Activated T-helper 1 cell treated with anti-CD3 and anti-CD28 coated beads, Interleukin-2, amount 50 U/mL, for 16 hours (primary cell): ENCODE results near the gene RAB37.

Source experiments
- DNase-seq, 2 donors: peaks; one replicate each; pipeline ENCODE4 v3.0.0-alpha.2; 2020; ENCODE audit warnings: low read depth in 1 of 2, low spot score in 1 of 2

The RAB37 gene

DNA sequence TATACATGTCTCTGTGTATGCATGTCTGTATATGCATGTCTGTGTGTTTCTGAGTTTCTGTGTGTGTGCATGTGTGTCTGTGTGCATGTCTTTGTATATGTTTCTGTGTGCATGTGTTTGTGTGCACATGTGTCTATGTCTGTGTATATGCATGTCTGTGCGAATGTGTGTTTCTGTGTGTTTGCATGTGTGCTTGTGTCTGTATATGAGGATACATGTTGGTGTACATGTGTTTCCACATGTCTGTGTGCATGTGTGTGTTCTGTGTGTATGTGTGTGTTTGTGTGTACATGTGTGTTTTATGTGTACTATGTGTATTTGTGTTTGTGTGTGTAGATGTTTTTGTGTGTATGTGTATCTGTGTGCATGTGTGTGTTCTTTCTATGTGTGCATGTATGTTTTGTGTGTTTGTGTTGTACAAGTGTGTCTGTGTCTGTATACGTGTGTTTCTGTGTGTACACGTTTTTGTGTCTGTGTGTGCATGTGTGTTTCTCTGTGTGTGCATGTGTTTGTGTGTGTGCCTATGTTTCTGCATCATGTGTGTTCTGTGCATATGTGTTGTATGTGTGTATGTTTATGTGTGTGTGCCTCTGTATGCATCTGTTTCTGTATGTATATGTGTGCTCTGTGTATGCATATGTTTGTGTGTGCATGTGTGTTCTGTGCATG is 8.9 kb upstream of the RAB37 start:
- no peak for DNase-seq

DNA sequence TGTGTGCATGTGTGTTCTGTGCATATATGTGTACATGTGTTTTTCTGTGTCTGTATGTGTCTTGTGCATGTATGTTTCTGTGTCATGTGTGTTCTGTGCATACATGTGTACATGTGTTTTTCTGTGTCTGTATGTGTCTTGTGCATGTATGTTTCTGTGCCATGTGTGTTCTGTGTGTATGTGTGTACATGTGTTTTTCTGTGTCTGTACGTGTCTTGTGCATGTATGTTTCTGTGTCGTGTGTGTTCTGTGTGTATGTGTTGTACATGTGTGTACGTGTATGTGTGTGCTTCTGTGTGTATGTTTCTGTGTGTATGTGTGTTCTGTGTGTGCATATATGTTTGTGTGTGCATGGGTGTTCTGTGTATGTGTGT is 8.4 kb upstream of the RAB37 start:
- DNase-seq, result no peak

DNA sequence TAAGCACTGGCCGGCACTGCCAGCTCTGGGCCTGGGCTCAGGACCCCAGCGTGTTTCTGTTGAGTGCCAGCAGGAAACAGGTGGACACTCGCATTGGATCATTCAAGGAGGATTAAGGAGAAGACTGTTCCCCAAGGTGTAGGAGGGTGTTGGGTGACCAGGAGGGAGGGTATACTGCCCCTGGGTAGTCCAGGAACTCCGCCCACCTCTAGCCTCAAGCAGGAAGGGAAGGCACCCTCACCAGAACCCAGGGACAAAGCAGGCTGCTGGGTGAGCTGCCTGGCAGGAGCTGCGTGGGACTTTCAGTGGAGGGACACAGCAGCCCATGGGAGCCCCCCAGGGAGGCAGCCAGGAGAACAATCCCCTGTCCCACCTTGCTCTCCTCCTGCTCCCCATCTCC is 7.7 kb upstream of the RAB37 start:
- no peak for DNase-seq

DNA sequence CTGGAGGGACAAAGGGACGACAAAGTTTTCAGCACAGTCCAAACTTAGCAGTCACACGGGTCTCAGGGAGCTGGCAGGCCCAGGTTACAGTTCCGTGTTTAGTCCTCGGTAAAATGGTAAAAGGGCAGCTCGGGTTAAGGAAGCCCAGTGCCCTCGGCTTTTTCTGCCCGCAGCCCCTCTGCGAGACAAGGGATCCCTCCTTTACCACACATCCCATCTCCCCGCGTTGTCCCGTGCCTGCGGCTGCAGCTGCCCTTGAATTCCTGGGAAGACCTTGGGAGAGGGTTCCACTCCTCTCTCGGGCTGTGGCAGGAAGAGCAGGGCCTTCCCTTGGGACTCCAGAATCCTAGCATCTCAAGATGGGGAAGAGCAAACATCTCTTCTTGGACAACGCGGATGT is 7.2 kb upstream of the RAB37 start:
- no peak for DNase-seq

DNA sequence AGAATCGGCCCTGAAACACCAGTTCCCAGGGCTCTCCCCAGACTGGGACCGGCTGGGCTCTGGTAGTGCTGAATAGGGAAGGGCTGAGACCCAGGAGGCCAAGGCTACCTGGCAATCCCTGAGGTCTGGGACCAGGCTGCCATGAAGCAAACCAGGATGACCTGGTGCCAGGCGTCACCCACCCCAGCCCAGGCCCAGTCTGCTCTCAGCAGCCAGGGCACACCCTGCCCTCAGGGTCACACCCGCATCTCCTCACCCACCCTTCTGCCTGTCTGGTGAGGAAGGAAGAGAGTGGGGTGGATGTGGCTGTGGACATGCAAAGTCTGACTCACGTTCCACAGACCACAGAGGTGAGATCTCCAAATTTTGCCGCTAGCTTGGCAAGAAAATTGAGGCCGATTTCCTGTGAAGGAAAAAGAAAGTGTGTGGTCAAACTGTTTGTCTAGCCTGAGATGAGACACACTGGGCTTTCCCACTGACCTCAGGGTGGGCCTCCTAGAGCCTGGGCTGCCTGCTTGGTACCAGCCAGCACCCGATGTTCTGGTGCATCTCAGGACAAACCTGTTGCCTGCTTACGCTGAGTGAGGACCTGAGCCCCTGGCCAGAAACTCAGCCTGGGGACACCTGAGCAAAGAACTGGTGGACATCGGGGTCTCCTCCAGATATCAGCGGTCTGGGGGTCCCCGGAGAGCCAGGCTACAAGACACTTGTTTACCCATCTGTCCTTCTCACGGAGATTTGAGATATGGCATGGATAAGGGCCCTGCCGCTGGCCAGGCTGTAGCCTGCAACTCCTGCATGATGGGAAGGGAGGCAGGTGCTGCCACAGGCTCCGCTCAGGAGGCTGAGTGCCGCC is 6.3 kb upstream of the RAB37 start:
- no peak for DNase-seq

DNA sequence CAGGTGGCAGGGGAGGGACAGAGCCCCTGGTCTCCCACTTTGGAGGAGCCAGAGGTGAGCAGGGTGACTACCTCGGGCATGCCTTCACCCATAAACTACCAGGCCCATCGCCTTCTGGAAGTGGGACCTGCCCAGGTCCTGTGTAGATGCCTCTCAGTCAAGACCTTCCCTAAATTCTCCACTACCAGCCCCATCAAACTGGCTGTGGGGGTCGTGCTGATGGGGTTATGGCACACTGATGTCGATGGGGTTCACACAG is 5.8 kb upstream of the RAB37 start:
- no peak for DNase-seq

DNA sequence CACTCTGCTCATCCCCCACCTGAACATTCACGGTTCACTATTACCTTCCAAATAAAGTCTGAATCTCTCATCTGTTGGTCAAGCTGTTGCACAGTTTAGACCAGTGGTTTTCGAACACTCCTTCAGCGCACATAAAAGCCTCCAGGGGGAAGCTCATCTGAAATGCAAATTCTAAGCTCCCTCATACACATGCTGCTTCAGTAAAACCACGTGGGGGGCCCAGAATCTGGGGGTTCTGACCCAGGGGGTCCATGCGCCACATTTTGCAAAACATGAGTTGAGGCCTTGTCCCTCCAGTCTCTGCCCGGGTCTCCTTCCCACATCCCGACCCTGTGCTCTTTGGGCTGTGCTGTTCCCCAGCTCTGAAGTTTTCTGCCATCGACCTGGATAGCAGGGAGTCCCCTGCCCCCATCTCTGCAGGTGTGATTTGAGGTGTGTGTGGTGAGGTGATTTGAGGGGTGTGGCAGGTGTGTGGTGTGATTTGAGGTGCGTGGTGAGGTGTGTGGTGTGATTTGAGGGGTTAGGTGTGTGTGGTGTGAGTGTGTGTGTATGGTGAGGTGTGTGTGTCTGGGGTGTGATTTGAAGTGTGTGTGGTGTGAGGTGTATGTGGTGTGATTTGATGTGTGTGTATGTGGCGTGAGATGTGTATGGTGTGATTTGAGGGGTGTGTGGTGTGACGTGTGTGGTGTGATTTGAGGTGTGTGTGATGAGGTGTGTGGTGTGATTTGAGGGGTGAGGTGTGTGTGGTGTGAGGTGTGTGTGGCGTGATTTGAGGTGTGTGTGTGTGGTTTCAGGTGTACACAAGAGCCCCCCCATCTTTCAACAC is 4.8 kb upstream of the RAB37 start:
- DNase-seq, result no peak

DNA sequence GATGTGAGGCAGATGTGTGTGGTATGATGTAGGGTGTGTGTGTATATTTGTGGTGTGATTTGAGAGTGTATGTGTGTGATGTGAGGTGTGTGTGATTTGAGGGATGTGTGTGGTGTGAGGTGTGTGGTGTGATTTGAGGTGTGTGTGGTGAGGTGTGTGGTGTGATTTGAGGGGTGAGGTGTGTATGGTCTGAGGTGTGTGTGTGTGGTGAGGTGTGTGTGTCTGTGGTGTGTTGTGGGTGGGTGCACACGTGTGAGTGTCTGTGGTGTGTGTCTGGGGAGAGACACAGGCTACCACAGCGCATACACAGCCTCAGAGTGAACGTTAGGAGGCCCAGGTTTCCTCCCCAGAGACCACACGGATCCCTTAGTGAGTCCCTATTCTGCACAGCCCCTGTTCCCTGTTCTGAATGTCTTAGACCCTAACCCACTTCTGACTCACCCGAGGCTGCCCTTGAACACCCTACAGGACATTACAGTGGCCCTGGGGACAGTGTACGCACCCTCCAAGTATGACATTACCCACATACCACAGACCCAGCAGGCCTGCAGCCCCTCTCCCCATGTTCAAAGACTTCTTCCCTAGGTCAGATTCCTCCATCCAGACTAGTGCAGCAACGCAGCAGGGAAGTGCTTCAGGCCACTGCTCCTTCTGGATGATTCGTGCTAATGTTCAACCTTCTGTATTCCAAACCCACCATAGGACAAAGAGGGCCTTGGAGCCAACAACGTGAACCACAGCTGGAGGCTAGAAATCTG is 3.5 kb upstream of the RAB37 start:
- DNase-seq, result no peak

DNA sequence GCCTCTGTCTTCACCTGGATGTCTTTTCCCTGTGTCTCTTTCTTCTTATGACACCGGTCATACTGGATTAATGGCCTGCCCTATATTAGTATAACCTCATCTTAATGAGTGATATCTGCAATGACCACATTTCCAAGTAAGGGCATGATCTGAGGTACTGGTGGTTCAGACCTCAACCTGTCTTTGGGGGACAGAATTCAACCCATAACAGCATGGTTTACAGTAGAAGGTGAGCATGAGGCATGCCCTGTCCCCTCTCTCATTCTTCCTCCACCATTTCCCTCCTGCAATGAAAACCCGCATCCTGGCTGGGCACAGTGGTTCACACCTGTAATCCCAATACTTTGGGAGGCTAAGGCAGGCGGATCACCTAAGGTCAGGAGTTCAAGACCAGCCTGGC is 2.8 kb upstream of the RAB37 start:
- no peak for DNase-seq

DNA sequence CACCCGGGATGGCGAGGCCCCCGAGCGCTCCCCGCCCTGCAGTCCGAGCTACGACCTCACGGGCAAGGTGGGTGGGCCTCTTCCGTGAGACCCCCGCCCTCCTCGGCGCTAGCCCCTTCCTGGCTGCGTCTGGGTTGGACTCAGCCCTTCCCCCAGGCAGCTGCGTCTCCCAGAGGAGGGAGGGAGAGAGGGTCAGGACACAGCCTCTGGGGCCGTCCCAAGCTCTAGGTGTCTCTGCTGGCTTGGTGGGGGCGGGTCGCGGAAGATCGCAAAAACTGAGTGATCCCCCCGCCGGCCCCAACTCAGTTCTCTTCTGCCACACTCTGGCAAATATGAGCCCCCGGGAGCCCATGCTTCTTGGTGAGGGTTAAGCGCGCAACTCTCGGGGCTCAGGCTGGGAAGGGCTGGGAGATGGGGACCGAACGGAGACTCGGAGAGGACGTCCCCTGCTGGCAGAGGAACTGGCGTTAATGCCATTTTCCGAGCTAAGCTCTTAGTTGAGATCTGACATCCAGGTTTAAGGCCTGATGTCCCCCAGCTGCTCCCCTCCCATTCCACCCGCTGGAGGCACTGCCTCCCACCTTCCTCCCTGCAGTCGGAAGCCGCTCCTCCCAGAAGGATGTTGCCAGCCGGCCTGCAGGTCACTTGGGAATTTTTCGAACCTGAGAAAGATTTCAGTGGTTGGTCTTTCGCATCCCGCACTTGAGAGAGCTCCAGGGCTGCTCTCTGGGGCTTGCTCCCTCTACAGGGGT is 419 bp downstream of the RAB37 start:
- no peak for DNase-seq

DNA sequence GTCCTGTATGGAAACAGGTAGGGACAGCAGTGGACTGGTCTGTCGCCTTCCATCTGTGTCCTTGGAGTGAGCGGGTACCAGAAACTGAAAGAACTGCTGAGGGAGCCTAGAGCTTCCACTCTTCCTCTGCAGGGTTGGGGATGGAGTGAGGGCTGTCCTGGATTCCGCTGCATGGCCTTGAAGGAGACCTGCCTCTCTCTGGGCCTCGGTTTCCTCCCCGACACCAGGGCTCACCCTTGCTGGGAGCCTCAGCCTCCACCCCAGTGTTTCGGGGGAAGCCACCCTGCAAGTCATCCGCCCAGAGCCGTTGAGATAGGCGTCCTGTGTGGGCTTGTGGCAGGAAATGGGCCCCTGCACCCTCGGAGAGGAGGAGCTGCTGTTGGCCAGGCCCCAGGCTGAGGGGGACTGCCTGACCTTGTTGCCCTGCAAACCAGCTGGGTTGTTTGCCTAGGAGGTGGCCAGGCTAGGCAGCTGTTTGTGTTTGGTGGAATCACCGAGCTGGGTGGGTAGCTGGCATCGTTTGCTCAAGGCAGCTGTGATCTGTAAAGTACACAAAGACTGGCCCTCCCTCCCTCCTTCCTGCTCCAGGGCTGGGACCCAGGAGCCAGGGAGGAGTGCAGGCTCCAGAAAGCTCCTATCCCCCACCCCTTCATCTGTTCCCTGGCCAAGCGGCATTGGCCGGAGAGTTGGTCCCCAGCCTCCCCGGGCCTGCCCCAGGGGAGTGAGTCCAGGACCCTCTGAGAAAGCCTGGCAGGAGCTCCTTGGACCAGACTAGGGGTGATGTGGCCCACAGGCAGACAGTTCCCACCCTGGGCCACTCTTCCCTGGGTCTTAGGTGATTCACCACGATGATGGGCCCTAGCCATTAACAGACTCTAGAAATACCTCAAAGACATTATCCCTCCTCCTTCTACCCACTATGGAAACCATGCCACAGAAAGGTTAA is 1.3 kb downstream of the RAB37 start:
- peak; percentile 59 to 64 for DNase-seq

DNA sequence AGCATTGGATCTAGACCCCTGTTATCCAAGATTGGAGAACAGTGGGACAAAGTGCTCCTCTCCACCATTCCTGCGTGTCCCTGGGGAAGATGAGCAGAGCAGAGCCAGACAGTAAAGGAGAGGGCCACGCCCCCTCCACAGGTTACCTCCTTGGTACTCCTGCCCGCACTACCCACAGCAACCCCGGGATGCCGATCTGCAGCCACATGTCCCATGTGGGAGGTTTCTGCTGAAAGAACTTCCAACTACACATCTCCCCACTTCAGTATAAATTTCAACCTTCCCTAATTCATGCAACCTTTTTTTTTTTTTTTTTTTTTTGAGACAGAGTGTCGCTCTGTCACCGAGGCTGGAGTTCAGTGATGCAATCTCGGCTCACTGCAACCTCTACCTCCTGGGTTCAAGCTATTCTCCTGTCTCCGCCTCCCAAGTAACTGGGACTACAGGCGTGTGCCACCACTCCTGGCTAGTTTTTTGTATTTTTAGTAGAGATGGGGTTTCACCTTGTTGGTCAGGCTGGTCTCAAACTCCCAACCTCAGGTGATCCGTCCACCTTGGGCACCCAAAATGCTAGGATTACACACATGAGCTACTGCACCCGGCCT is 2.3 kb downstream of the RAB37 start:
- DNase-seq, result no peak

DNA sequence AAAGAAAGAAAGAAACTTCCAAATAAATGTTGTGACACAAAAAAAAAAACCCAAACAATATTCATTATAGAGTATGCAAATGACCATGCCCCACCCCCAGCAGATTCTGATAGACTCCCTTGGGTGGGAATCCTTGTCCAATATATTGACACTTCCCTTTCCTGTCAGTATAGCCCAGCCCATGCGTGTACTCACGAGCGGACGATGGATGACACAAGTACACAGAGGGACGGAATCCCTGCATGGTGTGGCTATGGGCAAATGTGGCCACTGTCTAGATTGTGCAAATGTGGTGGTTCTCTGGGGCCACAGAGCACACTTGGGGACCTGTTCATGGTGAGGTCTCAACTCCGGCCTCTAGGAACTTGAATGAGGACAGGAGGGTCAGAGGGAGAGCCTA is 3.1 kb downstream of the RAB37 start:
- DNase-seq, result no peak

DNA sequence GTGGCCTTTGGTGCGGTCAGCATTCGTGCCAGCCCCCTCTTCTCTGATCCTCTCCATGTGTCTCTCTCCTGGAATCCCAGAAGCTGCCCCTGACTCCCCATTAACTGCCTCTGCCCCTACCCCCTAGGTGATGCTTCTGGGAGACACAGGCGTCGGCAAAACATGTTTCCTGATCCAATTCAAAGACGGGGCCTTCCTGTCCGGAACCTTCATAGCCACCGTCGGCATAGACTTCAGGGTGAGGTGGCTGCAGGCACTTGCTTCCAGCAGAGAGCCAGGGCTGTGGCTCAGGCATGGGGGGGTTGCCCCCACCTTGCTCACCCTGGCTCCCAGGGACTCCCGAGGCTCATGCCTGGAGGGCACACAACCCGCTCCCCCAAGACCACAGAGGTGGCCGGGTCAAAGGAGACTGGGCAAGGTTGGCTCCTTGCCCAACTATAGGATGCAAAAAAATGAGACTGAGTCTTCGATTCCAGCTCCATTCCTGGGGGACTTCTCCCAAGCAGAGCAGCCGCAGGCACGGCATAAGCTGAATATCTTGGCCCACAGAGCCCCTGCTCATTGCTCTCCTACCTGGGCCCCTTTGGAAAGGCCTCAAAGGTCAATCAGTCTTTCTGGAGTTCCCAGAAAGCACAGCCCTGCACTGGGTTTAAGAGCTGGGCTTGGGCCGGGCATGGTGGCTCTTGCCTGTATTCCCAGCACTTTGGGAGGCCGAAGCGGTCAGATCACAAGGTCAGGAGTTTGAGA is 3.8 kb downstream of the RAB37 start:
- no peak for DNase-seq

DNA sequence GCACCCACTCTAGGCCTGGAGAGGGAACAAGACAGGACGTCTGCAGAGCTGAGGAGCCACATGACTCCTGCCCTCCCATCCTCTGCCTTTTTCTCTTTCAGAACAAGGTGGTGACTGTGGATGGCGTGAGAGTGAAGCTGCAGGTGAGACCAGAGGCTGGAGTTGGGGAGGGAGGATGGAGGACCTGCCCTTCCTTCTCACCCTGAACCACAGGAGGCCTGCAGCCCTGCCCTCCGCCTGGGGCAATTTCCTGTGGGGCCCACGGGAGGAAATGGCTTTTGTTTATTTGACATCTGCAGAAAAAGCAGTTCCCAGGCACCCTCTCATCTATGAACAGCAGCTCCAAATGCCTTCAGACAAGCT is 5.1 kb downstream of the RAB37 start:
- no peak for DNase-seq

DNA sequence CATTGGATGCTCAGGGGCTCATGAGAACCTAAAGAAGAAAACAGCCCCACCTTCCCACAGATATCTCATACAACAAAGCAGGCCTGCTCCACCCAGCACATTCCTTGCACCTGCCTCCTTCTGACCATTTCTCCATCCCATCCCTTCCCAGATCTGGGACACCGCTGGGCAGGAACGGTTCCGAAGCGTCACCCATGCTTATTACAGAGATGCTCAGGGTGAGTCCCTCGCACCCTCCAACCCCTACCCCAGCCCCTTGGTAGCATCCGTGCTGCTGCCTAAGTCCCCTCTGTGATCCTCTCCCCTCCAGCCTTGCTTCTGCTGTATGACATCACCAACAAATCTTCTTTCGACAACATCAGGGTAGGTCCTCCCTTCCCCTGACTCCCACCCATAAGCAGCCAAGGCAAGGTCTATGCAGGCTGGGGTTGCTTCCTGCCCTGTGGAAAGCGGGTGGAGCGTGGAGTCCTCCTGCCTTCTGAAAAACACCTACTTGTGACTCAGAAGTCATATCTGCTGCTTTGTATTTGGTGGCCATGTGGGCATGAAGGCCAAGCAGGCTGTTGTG is 6.0 kb downstream of the RAB37 start:
- DNase-seq, result no peak

DNA sequence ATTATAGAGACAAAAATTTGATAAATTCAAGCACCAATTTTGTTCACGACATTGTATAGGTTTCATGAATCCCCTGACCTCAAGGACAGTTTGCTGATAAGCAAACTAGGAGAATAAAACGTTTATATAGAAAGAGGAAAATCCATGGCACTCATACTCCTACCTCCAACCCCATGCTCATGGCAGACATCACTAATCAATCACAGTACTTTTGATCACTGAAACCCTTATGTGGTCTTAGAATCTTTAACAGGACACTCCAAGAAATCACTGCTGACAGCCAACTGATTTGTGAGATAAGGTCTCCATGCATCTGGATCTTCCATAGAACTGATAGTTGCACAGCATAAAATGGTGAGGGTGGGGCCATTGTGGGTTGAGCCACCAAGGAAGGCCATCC is 6.7 kb downstream of the RAB37 start:
- no peak for DNase-seq

DNA sequence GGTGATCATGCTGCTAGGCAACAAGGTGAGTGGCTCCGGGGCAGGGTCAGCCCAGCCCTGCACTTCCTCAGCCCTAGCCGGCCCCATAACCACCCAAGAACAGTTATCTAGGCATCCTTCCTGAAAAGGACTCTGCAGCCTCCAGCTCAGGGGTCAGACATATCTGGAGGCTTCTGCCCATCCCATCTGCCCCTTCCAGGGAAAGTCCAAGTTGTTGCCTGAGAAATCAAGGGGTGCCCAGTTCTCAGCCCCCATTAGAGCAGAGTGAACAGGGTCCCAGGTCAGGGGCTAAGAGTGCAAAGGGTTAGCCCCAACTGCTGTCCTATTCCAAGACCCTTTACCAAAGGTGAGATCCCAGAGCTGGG is 7.3 kb downstream of the RAB37 start:
- DNase-seq, result no peak
